GM21423 (cell line): Measurements from ENCODE around the gene FYB1.
"Not testable (repeated sequence)": the region's sequence is repeated elsewhere in the genome, so short reads cannot be mapped to it uniquely, and the experiment has no call there.

Source experiments
- ATAC-seq: cut with Tn5 transposase; IDR thresholded peaks from one replicate; pipeline ENCODE4 v1.9.1; 2021; ENCODE audit warnings: mild to moderate bottlenecking, moderate library complexity; ENCODE audit not compliant: unreplicated experiment

Gene FYB1, protein sequence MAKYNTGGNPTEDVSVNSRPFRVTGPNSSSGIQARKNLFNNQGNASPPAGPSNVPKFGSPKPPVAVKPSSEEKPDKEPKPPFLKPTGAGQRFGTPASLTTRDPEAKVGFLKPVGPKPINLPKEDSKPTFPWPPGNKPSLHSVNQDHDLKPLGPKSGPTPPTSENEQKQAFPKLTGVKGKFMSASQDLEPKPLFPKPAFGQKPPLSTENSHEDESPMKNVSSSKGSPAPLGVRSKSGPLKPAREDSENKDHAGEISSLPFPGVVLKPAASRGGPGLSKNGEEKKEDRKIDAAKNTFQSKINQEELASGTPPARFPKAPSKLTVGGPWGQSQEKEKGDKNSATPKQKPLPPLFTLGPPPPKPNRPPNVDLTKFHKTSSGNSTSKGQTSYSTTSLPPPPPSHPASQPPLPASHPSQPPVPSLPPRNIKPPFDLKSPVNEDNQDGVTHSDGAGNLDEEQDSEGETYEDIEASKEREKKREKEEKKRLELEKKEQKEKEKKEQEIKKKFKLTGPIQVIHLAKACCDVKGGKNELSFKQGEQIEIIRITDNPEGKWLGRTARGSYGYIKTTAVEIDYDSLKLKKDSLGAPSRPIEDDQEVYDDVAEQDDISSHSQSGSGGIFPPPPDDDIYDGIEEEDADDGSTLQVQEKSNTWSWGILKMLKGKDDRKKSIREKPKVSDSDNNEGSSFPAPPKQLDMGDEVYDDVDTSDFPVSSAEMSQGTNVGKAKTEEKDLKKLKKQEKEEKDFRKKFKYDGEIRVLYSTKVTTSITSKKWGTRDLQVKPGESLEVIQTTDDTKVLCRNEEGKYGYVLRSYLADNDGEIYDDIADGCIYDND

DNA sequence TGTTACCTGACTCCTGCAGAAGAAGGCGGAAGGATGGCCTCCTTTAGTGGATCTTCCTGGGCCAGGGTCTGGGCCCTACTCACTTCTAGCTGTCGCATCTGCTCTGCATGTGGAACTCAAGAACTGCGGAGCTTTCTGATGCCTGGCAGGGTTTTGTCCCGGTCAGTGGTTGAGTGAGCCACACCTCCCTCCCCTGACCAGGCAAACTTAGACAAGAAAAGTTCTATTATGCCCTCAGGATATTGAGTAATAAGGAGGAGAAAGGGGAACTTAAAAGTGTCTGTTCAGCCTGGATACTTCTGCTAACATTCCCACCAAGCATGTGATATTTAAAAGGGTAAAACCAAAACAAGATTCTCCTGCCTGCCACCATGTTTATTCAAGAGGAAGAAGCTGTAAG is at the start of gene FYB1:
Gene FYB1, minus strand, starts transcription at position 127 of the 400 bp plus-strand sequence. CDS start 16,603 bp downstream, outside the sequence.
- no peak for ATAC-seq

DNA sequence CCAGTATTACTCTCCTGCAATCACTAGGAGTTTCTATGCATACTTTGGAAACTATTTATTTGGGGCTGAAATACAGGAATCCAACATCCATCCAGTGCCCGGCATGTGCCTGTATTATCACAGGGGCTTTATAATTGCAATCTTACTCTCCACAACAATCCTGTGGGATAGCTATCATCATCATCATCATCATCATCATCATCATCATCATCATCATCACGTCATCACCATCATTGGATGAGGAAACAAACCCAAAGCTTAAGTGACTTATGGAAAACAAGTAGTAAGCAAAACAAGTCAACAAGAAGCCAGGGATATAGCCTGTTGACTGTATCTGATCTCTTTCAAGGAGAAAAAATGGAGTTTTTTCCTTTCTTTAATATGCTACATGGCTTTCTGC is 47.8 kb upstream of the FYB1 start:
- ATAC-seq = no peak

DNA sequence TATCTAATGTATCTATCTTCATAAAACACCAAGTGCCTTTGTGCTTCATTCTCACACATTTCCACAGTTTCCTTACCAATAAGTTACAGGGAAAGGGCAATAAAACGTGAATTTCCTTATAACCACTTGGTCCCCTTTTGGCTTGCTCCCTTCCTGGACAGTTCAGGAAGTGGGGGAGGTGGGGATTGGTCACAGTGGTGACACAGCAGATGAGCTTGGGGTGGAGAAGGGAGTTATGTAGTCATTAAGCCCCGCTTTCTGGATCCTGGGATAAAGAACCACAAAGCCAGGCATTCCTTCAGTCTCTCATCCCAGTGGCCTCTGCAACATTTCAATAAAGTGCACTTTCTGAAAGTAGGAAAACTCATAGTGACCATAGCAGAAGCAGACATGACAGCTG is 47.1 kb upstream of the FYB1 start:
- no peak for ATAC-seq

DNA sequence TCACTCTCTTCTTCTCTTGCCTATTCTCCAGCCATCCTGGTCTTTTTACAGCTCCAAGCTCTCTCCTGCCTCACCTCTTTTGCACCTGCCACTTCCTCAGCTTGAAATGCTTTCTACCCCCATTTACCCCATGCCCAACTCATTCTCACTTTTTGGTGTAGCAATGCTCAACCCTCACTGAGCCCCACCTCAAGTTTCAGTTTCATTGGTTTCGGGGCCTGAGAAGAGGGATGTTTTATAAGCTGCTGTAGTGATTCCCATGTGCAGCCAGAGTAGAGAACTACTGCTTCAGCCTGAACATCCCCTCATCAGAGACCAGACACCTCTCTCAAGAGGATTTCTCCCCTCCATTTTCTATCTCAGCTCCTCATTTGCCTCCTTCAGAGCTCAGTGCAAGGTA is 45.2 kb upstream of the FYB1 start:
- peak; percentile 97 for ATAC-seq

DNA sequence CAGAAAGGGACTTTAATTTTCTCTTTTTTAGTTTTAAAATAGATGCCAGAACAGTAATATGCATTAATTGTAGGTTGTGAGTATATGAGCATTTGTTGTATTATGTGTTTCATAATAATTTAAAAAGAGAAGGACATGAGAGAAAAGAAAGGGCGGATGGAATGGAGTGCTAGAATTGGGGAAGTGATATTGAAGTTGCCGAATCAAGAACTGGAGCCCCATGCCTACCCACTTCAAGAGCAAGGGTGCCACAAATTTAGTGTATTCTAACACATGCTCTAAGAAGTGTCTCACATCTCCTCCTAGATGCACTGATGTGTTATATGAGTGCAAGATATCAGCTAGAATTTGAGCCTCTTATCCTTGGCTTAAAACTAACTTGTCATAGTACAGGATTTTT is 43.6 kb upstream of the FYB1 start:
- no peak for ATAC-seq

DNA sequence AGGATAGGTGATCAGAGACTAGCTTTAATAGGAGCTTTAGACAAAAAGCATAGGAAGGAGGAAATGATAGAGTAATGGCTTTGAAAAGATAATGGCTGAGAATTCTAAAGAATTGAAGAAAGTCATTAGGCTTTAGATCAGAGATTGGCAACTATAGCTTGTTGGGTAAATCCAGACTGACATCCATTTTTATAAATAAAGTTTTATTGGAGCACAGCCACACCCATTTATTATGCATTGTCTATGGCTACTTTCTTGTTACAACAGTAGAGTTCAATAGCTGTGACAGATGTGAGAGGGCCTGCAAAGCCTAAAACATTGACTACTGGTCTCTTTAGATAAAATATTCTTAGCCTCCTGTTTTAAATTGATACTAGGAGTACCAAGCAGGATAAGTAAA is 40.7 kb upstream of the FYB1 start:
- no peak for ATAC-seq

DNA sequence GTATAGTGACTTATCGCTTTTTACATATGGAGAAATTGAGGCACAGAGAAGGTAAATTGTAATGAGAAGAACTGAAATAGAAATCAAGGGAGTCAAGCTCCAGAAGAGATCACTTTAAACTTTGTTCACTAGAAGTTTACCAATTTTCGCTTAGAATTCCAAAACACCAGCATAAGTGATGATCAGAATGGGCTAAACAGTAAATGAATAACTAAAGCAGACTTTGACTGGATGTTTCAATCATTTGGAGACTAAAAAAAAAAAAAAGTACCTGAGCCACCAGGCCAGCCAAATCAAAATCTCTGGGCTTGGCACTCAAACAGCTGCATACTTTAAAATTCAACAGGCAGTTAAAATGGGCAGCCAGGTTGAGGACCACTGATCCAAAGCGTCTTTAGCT is 38.2 kb upstream of the FYB1 start:
- ATAC-seq = no peak

DNA sequence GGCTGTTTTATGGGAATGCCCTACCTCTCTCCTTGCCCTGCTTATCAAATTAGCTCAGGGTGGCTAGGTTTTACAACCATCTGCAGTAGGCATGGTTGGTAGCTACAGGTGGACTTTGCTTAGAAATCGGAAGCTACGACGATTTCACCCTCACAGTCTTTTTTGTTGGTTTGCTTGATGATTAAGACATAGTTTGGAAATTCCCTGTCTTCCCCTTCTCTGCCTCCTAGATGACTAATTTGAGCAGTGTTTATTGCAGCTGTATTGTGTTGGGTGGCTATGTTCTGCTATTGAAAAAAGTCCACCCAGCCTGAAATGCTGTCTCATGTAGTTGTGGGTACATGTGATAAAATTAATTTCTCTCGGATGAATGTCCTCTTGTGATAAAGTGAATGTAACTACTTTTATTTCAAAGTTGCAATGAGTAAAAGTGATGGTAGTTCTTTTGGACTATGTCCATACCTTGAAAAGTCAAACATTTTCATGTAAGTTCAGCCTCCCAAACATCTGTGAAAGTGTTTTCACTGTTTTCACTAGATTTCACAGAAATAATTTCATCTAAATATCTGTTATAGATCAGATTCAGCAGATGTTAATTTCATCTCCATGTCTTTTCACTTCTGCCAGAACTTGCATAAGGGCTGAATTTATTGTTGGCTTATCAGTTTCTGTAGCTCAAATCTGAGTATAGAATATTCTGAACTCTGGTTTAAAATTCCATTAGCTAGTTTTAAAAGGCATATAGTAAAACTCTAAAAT is 37.3 kb upstream of the FYB1 start:
- ATAC-seq = peak; percentile 62

DNA sequence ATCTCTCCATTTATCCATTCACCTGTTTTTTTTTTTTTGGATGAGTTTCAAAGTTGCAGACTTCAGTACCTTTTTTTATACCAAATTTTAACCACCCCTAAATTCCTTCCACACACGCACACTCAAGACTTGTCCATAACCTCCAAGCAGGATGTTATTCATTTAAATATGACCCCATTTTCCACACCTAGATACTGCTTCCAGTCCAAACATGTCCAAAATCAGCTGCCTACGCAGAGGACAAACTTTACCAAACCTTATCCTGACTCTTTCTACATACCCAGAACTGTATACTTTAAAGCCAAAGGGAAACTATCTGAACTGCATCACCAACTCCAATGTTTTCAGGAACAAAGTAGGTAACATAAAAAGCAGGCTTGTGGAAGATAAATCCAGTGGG is 36.0 kb upstream of the FYB1 start:
- ATAC-seq = no peak

DNA sequence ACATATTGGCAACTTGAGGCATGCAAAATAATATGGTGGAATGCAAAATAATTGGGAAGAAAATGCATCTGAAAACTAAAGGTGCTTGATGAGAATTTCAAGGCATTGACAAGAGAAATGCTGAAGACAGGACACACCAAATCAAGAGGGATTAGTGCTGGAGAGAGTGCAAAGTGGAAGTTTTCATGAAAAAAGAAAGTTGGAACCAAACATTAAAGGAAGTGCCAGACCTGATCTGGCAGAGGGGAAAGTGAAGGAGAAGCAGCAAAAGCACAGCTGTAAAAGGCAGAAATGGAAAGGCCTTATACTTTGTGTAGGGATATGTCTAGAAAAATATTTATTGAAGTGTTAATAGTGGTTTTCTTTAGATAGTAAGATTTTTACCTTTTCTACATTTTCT is 35.3 kb upstream of the FYB1 start:
- ATAC-seq = no peak

DNA sequence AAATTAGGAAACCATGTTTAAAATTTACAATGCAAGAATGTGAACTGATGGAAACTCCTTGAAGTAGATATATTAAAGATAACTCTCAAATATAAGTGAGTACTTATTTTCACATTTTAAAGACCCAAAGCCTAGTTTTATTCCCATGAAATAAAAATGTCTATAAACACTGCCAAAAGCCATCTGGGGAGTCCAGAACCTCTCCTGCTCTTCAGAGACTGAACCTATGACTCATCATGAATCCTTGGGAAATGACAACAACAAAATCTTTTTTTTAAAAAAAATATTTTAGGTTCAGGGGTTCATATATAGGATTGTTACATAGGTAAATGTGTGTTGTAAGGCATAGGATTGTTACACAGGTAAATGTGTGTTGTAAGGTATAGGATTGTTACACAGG is 33.8 kb upstream of the FYB1 start:
- ATAC-seq = no peak

DNA sequence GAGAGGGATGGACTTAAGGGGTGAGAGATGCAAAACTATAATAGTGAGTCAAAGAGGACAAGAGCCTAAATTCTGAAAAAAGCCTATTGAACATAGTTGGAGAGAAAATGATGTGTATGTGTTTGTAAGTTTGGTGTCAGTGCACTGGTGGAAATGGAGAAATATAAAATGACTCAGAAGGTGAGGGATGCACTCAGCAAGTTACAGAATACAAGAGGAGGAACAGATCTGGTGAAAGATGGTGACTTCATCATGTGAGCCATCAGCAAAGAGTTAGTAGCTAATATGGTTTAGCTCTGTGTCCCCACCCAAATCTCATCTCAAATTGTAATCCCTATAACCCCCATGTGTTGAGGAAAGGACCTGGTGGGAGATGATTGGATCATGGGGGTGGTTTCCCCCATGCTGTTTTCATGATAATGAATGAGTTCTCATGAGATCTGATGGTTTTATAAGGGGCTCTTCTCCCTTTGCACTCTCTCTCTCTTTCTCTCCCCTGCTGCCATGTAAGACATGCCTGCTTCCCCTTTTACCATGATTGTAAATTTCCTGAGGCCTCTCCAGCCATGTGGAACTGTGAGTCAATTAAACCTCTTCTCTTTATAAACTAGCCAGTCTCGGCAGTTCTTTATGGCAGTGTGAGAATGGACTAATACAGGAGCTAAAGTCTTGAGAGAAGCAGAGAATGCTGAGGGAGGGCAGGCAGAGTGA is 30.4 kb upstream of the FYB1 start:
- ATAC-seq = no peak

DNA sequence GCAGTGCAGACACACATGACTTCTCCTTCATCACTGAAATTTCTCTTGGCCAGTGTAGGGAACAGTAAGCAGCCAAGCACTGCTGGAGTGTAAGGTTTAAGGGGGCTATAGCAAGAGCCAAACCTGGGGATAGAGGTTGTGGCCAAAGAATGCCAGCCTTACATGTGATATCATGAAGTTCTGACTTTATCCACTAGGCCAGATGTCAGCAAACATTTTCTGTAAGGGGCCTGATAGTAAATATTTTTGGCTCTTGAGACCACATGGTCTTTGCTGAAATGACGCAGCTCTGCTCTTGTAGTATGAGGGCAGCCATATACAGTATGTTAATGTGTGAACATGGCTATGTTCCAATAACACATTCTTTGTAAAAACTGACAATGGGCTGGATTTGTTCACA is 29.7 kb upstream of the FYB1 start:
- ATAC-seq = no peak

DNA sequence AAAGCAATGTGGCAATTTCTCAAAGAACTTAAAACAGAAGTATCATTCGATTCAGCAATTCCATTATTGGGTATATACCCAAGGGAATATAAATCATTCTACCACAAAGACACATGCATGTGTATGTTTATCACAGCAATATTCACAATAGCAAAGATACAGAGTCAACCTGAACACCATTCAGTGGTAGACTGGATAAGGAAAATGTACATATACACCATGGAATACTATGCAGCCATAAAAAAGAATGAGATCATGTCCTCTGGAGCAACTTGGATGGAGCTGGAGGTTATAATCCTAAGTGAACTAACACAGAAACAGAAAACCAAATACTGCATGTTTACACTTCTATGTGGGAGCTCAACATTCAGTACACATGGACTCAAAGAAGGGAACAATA is 21.4 kb upstream of the FYB1 start:
- ATAC-seq = no peak

DNA sequence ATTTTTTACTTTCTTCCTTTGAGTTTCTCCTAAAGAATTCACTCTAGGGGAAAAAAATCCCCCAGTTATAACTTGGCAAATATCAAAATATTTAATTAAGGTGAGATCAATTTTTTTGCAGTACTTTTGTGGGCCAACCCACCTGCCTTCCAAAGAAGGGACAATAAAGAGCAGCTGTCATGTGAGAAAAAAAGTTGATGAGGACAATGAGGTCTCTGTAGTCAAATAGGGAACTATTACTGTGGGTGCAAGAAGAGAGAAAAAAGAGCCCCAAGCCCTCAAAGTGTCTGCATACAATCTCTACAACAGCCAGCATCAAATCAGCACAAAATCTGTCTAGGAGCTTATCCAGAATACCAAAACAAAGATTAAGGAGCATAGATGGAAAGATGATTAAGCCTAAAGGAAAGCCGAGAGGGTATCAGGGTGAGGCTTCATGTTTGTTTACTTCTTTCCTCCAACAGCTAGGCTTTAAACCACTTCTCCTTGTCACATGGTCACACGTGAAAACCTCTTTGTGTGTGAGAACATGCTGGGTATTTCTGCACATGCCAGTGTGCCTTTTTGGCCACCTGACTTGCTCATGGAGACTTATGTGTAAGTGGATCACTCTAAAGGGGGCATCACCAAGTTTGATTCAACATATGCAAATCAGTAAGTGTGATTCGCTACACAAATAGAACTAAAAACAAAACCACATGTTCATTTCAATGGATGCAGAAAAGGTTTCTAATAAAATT is 19.2 kb upstream of the FYB1 start:
- ATAC-seq = no peak

DNA sequence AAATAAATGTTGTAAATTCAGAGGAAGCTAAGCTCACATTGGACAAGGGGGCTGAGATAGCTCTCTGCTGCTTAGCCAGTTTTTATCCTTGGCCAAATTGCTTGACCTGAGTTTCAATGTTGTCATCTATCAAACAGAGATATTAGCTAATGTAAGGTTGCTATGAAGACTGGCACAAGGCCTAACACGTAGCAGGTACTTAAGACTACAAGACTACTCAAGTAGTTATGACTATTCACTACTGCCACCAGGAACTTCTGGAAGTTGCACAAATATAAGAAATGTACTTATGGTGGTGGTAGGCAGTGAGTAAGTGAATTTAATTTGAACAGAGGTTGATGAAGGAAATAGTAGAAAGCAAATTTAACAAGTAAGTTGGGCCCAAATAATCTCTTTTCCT is 17.4 kb upstream of the FYB1 start:
- ATAC-seq = no peak

DNA sequence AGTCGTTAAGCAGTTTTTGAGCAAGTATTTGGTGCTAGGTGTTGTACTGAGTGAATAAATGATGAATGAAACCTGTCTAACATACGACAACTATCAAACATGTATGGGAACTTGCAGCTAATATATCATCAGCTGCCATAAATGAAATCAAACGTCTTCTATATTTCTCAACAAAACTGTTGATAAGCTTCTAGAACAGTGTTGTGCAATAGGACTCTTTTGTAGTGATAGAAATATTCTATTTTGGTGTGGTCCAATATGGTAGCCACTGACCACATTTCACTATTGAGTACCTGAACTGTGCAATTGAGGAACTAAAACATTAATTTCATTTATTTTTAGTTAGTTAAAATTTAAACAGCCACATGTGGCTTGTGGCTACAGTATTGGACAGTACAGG is 16.3 kb upstream of the FYB1 start:
- no peak for ATAC-seq

DNA sequence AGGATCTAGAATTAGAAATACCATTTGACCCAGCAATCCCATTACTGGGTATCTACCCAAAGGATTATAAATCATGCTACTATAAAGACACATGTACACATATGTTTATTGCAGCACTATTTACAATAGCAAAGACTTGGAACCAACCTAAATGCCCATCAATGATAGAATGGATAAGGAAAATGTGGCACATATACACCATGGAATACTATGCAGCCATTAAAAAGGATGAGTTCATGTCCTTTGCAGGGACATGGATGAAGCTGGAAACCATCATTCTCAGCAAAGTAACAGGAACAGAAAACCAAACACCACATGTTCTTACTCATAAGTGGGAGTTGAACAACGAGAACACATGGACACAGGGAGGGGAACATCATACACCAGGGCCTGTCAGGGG is 15.1 kb upstream of the FYB1 start:
- not testable (repeated sequence) for ATAC-seq

DNA sequence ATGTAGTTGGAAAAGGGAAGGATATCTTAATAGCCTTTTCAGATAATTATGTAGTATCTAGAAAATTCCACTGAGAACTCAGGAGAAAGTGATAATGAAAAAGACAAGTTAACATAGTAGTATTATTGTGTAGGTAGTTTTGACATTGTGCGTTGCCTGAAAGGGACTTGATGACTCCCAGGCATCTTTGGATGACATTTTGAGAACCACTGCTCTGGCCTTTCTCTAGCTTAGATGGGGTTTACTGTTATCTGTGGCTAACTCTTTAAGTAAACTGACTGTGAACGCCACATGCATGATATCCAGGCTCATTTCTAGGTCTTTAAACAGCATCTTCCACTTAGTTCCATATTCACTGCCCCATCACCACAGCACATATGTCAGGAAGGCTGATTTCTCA is 14.4 kb upstream of the FYB1 start:
- ATAC-seq = no peak
